HCT116 (cell line): ENCODE data around the gene ZPBP. TPM values are rescaled to one million over a fixed set of nuclear protein-coding genes. Genes with fewer than 3 reads are reported as not detected.

Experiments used
- ATAC-seq: fragments of 200-7000 bp; cut with Tn5 transposase; 2 replicates; pipeline ENCODE4 v1.9.1; 2020; ENCODE audit warnings: mild to moderate bottlenecking, moderate library complexity
- BruUV-seq: library from RNA; stranded (reverse); fragments of 400-500 nt; replicated peaks from 2 replicates; lab custom pipeline; 2021; lab: Mats Ljungman, UMichigan
- CTCF ChIA-PET: fragments of 300-600 bp; sonication (Branson Sonifier 250); formaldehyde crosslinking; loops from one replicate; lab custom pipeline; 2021; ENCODE audit warnings: antibody characterized with exemption; lab: Charles Lee
- POLR2A ChIA-PET: fragments of 300-600, 350-600 bp; sonication (Branson Sonifier 250); formaldehyde crosslinking; loops from one replicate; lab custom pipeline; 2021; ENCODE audit warnings: antibody characterized with exemption; lab: Charles Lee
- RAD21 ChIA-PET, 2 experiments: fragments of 300-600 bp; sonication (Branson Sonifier 250); formaldehyde crosslinking; loops; one replicate each; lab custom pipeline; 2023; ENCODE audit warnings: low total read pairs in 2 of 2; ENCODE audit not compliant: uncharacterized antibody in 2 of 2, unreplicated experiment in 2 of 2, low non-redundant PET in 1 of 2; lab: Charles Lee
- DNase-seq: peaks from one replicate; pipeline ENCODE4 v3.0.0-alpha.2; 2010; ENCODE audit warnings: low read depth, low spot score
- H2AFZ ChIP-seq: fragments of 200-600 bp; shearing (Covaris generic), sonication (generic); 2 replicates; pipeline ENCODE4 v1.6.1; 2017; ENCODE audit warnings: low read depth, mixed run types, mixed read lengths, antibody characterized with exemption, low read length; ENCODE audit not compliant: poor library complexity, severe bottlenecking
- H3K27ac ChIP-seq: 2 replicates; pipeline ENCODE4 v1.5.1; 2012; ENCODE audit warnings: low read depth, low read length
- H3K27me3 ChIP-seq: fragments of 200-600 bp; sonication (generic); 2 replicates; pipeline ENCODE4 v1.6.1; 2016; ENCODE audit warnings: mixed run types, low read length, mixed read lengths; ENCODE audit not compliant: insufficient read depth
- H3K36me3 ChIP-seq, 2 experiments: fragments of 200-500 bp in 1 of 2; fragments of 200-600 bp in 1 of 2; sonication (Bioruptor generic) in 1 of 2; sonication (generic) in 1 of 2; 2 replicates each; pipeline versions ENCODE4 v1.5.1 to v1.6.1; 2014 to 2016; ENCODE audit warnings: low read length in 2 of 2, inconsistent platforms in 1 of 2, mixed read lengths in 1 of 2, mixed run types in 1 of 2; ENCODE audit not compliant: insufficient read depth in 2 of 2, control insufficient read depth in 1 of 2
- H3K4me1 ChIP-seq, 2 experiments: fragments of 200-600 bp in 1 of 2; sonication (generic) in 1 of 2; 2 replicates each; pipeline versions ENCODE4 v1.5.1 to v1.6.1; 2012 to 2017; ENCODE audit warnings: low read length in 2 of 2, inconsistent platforms in 1 of 2, mild to moderate bottlenecking in 1 of 2, mixed read lengths in 1 of 2, mixed run types in 1 of 2, moderate library complexity in 1 of 2; ENCODE audit not compliant: insufficient read depth in 2 of 2, control insufficient read depth in 1 of 2
- H3K4me2 ChIP-seq: fragments of 200-600 bp; sonication (generic); 2 replicates; pipeline ENCODE4 v1.6.1; 2017; ENCODE audit warnings: mixed run types, low read length, mixed read lengths
- H3K4me3 ChIP-seq, 2 experiments: fragments of 200-600 bp in 1 of 2; sonication (generic) in 1 of 2; replicated peaks in 1 of 2; 2 replicates each; pipeline ENCODE4 v1.5.1; 2011 to 2016; ENCODE audit warnings: low read length in 2 of 2, control low read depth in 1 of 2, low read depth in 1 of 2, mild to moderate bottlenecking in 1 of 2, mixed read lengths in 1 of 2, mixed run types in 1 of 2
- H3K79me2 ChIP-seq: fragments of 200-600 bp; sonication (generic); 2 replicates; pipeline ENCODE4 v1.6.1; 2017; ENCODE audit warnings: mild to moderate bottlenecking, mixed run types, low read length, moderate library complexity, mixed read lengths; ENCODE audit not compliant: insufficient read depth
- H3K9ac ChIP-seq: fragments of 200-600 bp; sonication (generic); 2 replicates; pipeline ENCODE4 v1.6.1; 2016; ENCODE audit warnings: low read length, mixed read lengths
- H3K9me2 ChIP-seq: fragments of 200-600 bp; sonication (generic), shearing (Covaris generic); 2 replicates; pipeline ENCODE4 v1.6.1; 2017; ENCODE audit warnings: mixed run types, mild to moderate bottlenecking, moderate library complexity; ENCODE audit not compliant: insufficient read depth
- H3K9me3 ChIP-seq, 2 experiments: fragments of 200-500 bp in 1 of 2; fragments of 200-600 bp in 1 of 2; sonication (Bioruptor generic) in 1 of 2; sonication (generic) in 1 of 2; 2 replicates each; pipeline ENCODE4 v1.6.1; 2014 to 2017; ENCODE audit warnings: low read length in 2 of 2, mixed read lengths in 2 of 2, inconsistent platforms in 1 of 2, low read depth in 1 of 2, mild to moderate bottlenecking in 1 of 2, mixed run types in 1 of 2, moderate library complexity in 1 of 2; ENCODE audit not compliant: control insufficient read depth in 1 of 2, insufficient read depth in 1 of 2
- H4K20me1 ChIP-seq: fragments of 200-600 bp; sonication (generic), shearing (Covaris generic); 2 replicates; pipeline ENCODE4 v1.6.1; 2017; ENCODE audit warnings: mixed run types, mild to moderate bottlenecking, moderate library complexity; ENCODE audit not compliant: insufficient read depth
- CBX3 ChIP-seq: IDR thresholded peaks from 2 replicates; pipeline ENCODE4 v1.6.1; 2012; ENCODE audit warnings: low read depth
- EGR1 ChIP-seq: IDR thresholded peaks from 2 replicates; pipeline ENCODE4 v1.6.1; 2012; ENCODE audit warnings: low read depth
- ELF1 ChIP-seq: IDR thresholded peaks from 2 replicates; pipeline ENCODE4 v1.6.1; 2012; ENCODE audit warnings: low read depth, borderline replicate concordance
- EZH2 ChIP-seq: fragments of 200-600 bp; sonication (generic); IDR thresholded peaks from 2 replicates; pipeline ENCODE4 v1.6.1; 2017; ENCODE audit warnings: antibody characterized with exemption, mixed run types
- EZH2phosphoT487 ChIP-seq: fragments of 200-600 bp; IDR thresholded peaks from 2 replicates; pipeline ENCODE4 v1.6.1; 2018; ENCODE audit warnings: antibody characterized with exemption, borderline replicate concordance
- FOSL1 ChIP-seq: IDR thresholded peaks from 2 replicates; pipeline ENCODE4 v1.6.1; 2012; ENCODE audit warnings: low read depth
- JUND ChIP-seq: IDR thresholded peaks from 2 replicates; pipeline ENCODE4 v1.6.1; 2012
- POLR2A ChIP-seq: IDR thresholded peaks from 2 replicates; pipeline ENCODE4 v1.7.0; 2011; ENCODE audit warnings: borderline replicate concordance; ENCODE audit not compliant: insufficient read depth, insufficient read length; ENCODE audit errors: extremely low read depth
- POLR2AphosphoS5 ChIP-seq: IDR thresholded peaks from 2 replicates; pipeline ENCODE4 v1.6.1; 2011; ENCODE audit warnings: mild to moderate bottlenecking, low read depth, low read length, moderate library complexity
- RAD21 ChIP-seq: IDR thresholded peaks from 2 replicates; pipeline ENCODE4 v1.6.1; 2012; ENCODE audit warnings: low read depth, mild to moderate bottlenecking
- SP1 ChIP-seq: IDR thresholded peaks from 2 replicates; pipeline ENCODE4 v1.6.1; 2012; ENCODE audit warnings: low read depth
- SRF ChIP-seq: IDR thresholded peaks from 2 replicates; pipeline ENCODE4 v1.6.1; 2012; ENCODE audit warnings: low read depth
- TCF7L2 ChIP-seq: IDR thresholded peaks from 2 replicates; pipeline ENCODE4 v1.7.0; 2011; ENCODE audit warnings: borderline replicate concordance, inconsistent platforms; ENCODE audit not compliant: insufficient read depth, insufficient read length; ENCODE audit errors: extremely low read depth
- ZBTB33 ChIP-seq: IDR thresholded peaks from 2 replicates; pipeline ENCODE4 v1.6.1; 2011; ENCODE audit warnings: mild to moderate bottlenecking, low read length, moderate library complexity; ENCODE audit not compliant: insufficient replicate concordance; ENCODE audit errors: extremely low read depth
- ZFX ChIP-seq: fragments of 450-650 bp; IDR thresholded peaks from 2 replicates; pipeline ENCODE4 v1.6.1; 2017
- ZNF274 ChIP-seq: fragments of 200-500 bp; sonication (Bioruptor generic); IDR thresholded peaks from 2 replicates; pipeline ENCODE4 v1.6.1; 2014; ENCODE audit warnings: mild to moderate bottlenecking, low read depth, low read length, inconsistent platforms
- intact Hi-C: fragments of 100-400 bp; cut with micrococcal nuclease; formaldehyde crosslinking; loops from 2 replicates; pipeline ENCODE4 v1.10.0; 2022
- total RNA-seq: library from RNA; stranded (reverse); gene quantifications from one replicate; pipeline ENCODE4 v1.2.1, GENCODE V29; 2021; ENCODE audit not compliant: unreplicated experiment
- TF ChIP-seq, protein P1 (sequence below): IDR thresholded peaks from 2 replicates; pipeline ENCODE4 v1.6.1; 2012
- TF ChIP-seq, protein P2 (sequence below), 3 experiments: fragments of 200-600 bp in 1 of 3; sonication (generic) in 1 of 3; IDR thresholded peaks in 2 of 3; conservative IDR thresholded peaks in 1 of 3; 2 replicates each; pipeline ENCODE4 v1.5.1; 2012 to 2017; ENCODE audit warnings: low read depth in 2 of 3, low read length in 2 of 3, antibody characterized with exemption in 1 of 3, borderline replicate concordance in 1 of 3, control low read depth in 1 of 3, mild to moderate bottlenecking in 1 of 3, mixed read lengths in 1 of 3, mixed run types in 1 of 3, moderate library complexity in 1 of 3; ENCODE audit not compliant: insufficient read depth in 1 of 3

The ZPBP gene
- total RNA-seq, 1 experiment from 2014 or later, result not detected

- TF ChIP-seq, protein P1, sequence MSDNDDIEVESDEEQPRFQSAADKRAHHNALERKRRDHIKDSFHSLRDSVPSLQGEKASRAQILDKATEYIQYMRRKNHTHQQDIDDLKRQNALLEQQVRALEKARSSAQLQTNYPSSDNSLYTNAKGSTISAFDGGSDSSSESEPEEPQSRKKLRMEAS, result no peak
- no peak for TF ChIP-seq RAD21
- no peak for TF ChIP-seq SP1
- TF ChIP-seq ZFX, result no peak
- TF ChIP-seq EGR1, result no peak
- TF ChIP-seq, protein P2, sequence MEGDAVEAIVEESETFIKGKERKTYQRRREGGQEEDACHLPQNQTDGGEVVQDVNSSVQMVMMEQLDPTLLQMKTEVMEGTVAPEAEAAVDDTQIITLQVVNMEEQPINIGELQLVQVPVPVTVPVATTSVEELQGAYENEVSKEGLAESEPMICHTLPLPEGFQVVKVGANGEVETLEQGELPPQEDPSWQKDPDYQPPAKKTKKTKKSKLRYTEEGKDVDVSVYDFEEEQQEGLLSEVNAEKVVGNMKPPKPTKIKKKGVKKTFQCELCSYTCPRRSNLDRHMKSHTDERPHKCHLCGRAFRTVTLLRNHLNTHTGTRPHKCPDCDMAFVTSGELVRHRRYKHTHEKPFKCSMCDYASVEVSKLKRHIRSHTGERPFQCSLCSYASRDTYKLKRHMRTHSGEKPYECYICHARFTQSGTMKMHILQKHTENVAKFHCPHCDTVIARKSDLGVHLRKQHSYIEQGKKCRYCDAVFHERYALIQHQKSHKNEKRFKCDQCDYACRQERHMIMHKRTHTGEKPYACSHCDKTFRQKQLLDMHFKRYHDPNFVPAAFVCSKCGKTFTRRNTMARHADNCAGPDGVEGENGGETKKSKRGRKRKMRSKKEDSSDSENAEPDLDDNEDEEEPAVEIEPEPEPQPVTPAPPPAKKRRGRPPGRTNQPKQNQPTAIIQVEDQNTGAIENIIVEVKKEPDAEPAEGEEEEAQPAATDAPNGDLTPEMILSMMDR (IDR thresholded peaks at IDR 0.05 in 2 of 3, conservative IDR thresholded peaks at IDR 0.05 in 1 of 3; ENCODE audit: borderline replicate concordance in 1 of 3, insufficient read depth in 1 of 3, low read depth in 2 of 3, low read length in 2 of 3), result no peak
- no peak for TF ChIP-seq ELF1
- no peak for TF ChIP-seq EZH2
- no peak for TF ChIP-seq EZH2phosphoT487
- no peak for TF ChIP-seq JUND
- no peak for TF ChIP-seq ZBTB33
- no peak for TF ChIP-seq TCF7L2
- TF ChIP-seq POLR2A, result no peak
- no peak for TF ChIP-seq ZNF274
- no peak for TF ChIP-seq FOSL1
- TF ChIP-seq CBX3, result no peak
- no peak for TF ChIP-seq SRF
- TF ChIP-seq POLR2AphosphoS5, result no peak
- H4K20me1 ChIP-seq, result no peaks in the 10 kb centered on the region
These were observed 70.6 kb downstream of the ZPBP start for GRCh38 chr7:50022451-50022850.

More at GRCh38 chr7:50022451-50022850, 70.6 kb downstream of the ZPBP start:
- Histone ChIP-seq H3K27me3 (no peaks in the 10 kb centered on the region), H3K4me2 (no peak overlapping the region), H3K79me2 (no peaks in the 10 kb centered on the region), H2AFZ (no peak overlapping the region), H3K27ac (no peak overlapping the region), H3K36me3 (no peaks in the 10 kb centered on the region), H3K9ac (no peak overlapping the region), H3K4me1 (no peaks in the 10 kb centered on the region), H3K4me3 (no peak overlapping the region), H3K9me3 (no peaks in the 10 kb centered on the region), H3K9me2 (no peaks in the 10 kb centered on the region)
- ChIA-PET POLR2A (no interaction called here), CTCF (no interaction called here), RAD21 (no interaction called here)
- ATAC-seq (no peak), DNase-seq (no peak)
- BruUV-seq, result no TSS peak
- intact Hi-C loops, result no loop called here
